ENCODE data around the gene WHRN.
A peak's percentile ranks its signal among the peaks of the same experiment; 100 is the strongest.

The WHRN gene

GRCh38 chr9:114505187-114506081, at the start of gene WHRN:
WHRN (minus strand) TSS chr9:114505473; CDS start chr9:114504801, 672 bp downstream.
- H3K9ac ChIP-seq (ENCODE audit: low read depth, low read length): no peak within 1 kb of the TSS
- H3K36me3 ChIP-seq (ENCODE audit: control insufficient read depth, insufficient read depth, low read length): no peaks in the 10 kb centered on the region
- peaks cover 23% of the 10 kb centered on the region for H3K27me3 ChIP-seq (ENCODE audit: control insufficient read depth, insufficient read depth, low read length)
- peaks cover 20% of the 10 kb centered on the region for H3K4me1 ChIP-seq (ENCODE audit: control insufficient read depth, insufficient read depth, low read length)
- no peaks in the 10 kb centered on the region for H3K9me3 ChIP-seq (ENCODE audit: control insufficient read depth, insufficient read depth, low read length)
- peak within 1 kb of the TSS; percentile 74 for H3K4me3 ChIP-seq (ENCODE audit: low read depth, low read length)

- no peaks in the 10 kb centered on the region for H3K9me3 ChIP-seq (ENCODE audit: control insufficient read depth, insufficient read depth, low read length)
- no peak overlapping the region for H3K4me3 ChIP-seq (ENCODE audit: low read depth, low read length)
- no peak overlapping the region for H3K9ac ChIP-seq (ENCODE audit: low read depth, low read length)
- no peaks in the 10 kb centered on the region for H3K4me1 ChIP-seq (ENCODE audit: control insufficient read depth, insufficient read depth, low read length)
- no peaks in the 10 kb centered on the region for H3K36me3 ChIP-seq (ENCODE audit: control insufficient read depth, insufficient read depth, low read length)
- peaks cover 3% of the 10 kb centered on the region for H3K27me3 ChIP-seq (ENCODE audit: control insufficient read depth, insufficient read depth, low read length)
Measured at GRCh38 chr9:114553202-114553601, 47.9 kb upstream of the WHRN start.

GRCh38 chr9:114552706-114553105, 47.4 kb upstream of the WHRN start:
- Histone ChIP-seq H3K4me1 (ENCODE audit: control insufficient read depth, insufficient read depth, low read length) (no peaks in the 10 kb centered on the region), H3K4me3 (ENCODE audit: low read depth, low read length) (no peak overlapping the region), H3K9ac (ENCODE audit: low read depth, low read length) (no peak overlapping the region), H3K27me3 (ENCODE audit: control insufficient read depth, insufficient read depth, low read length) (peaks cover 3% of the 10 kb centered on the region), H3K36me3 (ENCODE audit: control insufficient read depth, insufficient read depth, low read length) (no peaks in the 10 kb centered on the region), H3K9me3 (ENCODE audit: control insufficient read depth, insufficient read depth, low read length) (no peaks in the 10 kb centered on the region)

GRCh38 chr9:114551750-114552685, 46.7 kb upstream of the WHRN start:
- H3K9ac ChIP-seq (ENCODE audit: low read depth, low read length): no peak overlapping the region
- no peak overlapping the region for H3K4me3 ChIP-seq (ENCODE audit: low read depth, low read length)
- peaks cover 3% of the 10 kb centered on the region for H3K27me3 ChIP-seq (ENCODE audit: control insufficient read depth, insufficient read depth, low read length)
- no peaks in the 10 kb centered on the region for H3K9me3 ChIP-seq (ENCODE audit: control insufficient read depth, insufficient read depth, low read length)
- no peaks in the 10 kb centered on the region for H3K36me3 ChIP-seq (ENCODE audit: control insufficient read depth, insufficient read depth, low read length)
- no peaks in the 10 kb centered on the region for H3K4me1 ChIP-seq (ENCODE audit: control insufficient read depth, insufficient read depth, low read length)

GRCh38 chr9:114549697-114550330, 44.5 kb upstream of the WHRN start:
- no peaks in the 10 kb centered on the region for H3K9me3 ChIP-seq (ENCODE audit: control insufficient read depth, insufficient read depth, low read length)
- H3K27me3 ChIP-seq (ENCODE audit: control insufficient read depth, insufficient read depth, low read length): peaks cover 3% of the 10 kb centered on the region
- H3K4me3 ChIP-seq (ENCODE audit: low read depth, low read length): no peak overlapping the region
- H3K36me3 ChIP-seq (ENCODE audit: control insufficient read depth, insufficient read depth, low read length): no peaks in the 10 kb centered on the region
- no peak overlapping the region for H3K9ac ChIP-seq (ENCODE audit: low read depth, low read length)
- no peaks in the 10 kb centered on the region for H3K4me1 ChIP-seq (ENCODE audit: control insufficient read depth, insufficient read depth, low read length)

GRCh38 chr9:114546851-114547250, 41.6 kb upstream of the WHRN start:
- no peak overlapping the region for H3K9ac ChIP-seq (ENCODE audit: low read depth, low read length)
- no peaks in the 10 kb centered on the region for H3K9me3 ChIP-seq (ENCODE audit: control insufficient read depth, insufficient read depth, low read length)
- no peak overlapping the region for H3K4me3 ChIP-seq (ENCODE audit: low read depth, low read length)
- no peaks in the 10 kb centered on the region for H3K36me3 ChIP-seq (ENCODE audit: control insufficient read depth, insufficient read depth, low read length)
- H3K4me1 ChIP-seq (ENCODE audit: control insufficient read depth, insufficient read depth, low read length): no peaks in the 10 kb centered on the region
- no peaks in the 10 kb centered on the region for H3K27me3 ChIP-seq (ENCODE audit: control insufficient read depth, insufficient read depth, low read length)

- Histone ChIP-seq H3K27me3 (ENCODE audit: control insufficient read depth, insufficient read depth, low read length) (no peaks in the 10 kb centered on the region), H3K9ac (ENCODE audit: low read depth, low read length) (no peak overlapping the region), H3K9me3 (ENCODE audit: control insufficient read depth, insufficient read depth, low read length) (no peaks in the 10 kb centered on the region), H3K4me3 (ENCODE audit: low read depth, low read length) (no peak overlapping the region), H3K36me3 (ENCODE audit: control insufficient read depth, insufficient read depth, low read length) (no peaks in the 10 kb centered on the region), H3K4me1 (ENCODE audit: control insufficient read depth, insufficient read depth, low read length) (no peaks in the 10 kb centered on the region)
Measured at GRCh38 chr9:114545055-114545454, 39.8 kb upstream of the WHRN start.

GRCh38 chr9:114539701-114540380, 34.6 kb upstream of the WHRN start:
- no peak overlapping the region for H3K4me3 ChIP-seq (ENCODE audit: low read depth, low read length)

GRCh38 chr9:114538241-114538640, 33.0 kb upstream of the WHRN start:
- no peaks in the 10 kb centered on the region for H3K36me3 ChIP-seq (ENCODE audit: control insufficient read depth, insufficient read depth, low read length)
- H3K4me1 ChIP-seq (ENCODE audit: control insufficient read depth, insufficient read depth, low read length): no peaks in the 10 kb centered on the region
- no peaks in the 10 kb centered on the region for H3K27me3 ChIP-seq (ENCODE audit: control insufficient read depth, insufficient read depth, low read length)
- no peak overlapping the region for H3K4me3 ChIP-seq (ENCODE audit: low read depth, low read length)
- H3K9ac ChIP-seq (ENCODE audit: low read depth, low read length): no peak overlapping the region
- no peaks in the 10 kb centered on the region for H3K9me3 ChIP-seq (ENCODE audit: control insufficient read depth, insufficient read depth, low read length)

More at GRCh38 chr9:114539701-114540380, 34.6 kb upstream of the WHRN start:
- Histone ChIP-seq H3K9me3 (ENCODE audit: control insufficient read depth, insufficient read depth, low read length) (no peaks in the 10 kb centered on the region), H3K9ac (ENCODE audit: low read depth, low read length) (no peak overlapping the region), H3K27me3 (ENCODE audit: control insufficient read depth, insufficient read depth, low read length) (no peaks in the 10 kb centered on the region), H3K36me3 (ENCODE audit: control insufficient read depth, insufficient read depth, low read length) (no peaks in the 10 kb centered on the region), H3K4me1 (ENCODE audit: control insufficient read depth, insufficient read depth, low read length) (no peaks in the 10 kb centered on the region)

- Histone ChIP-seq H3K4me3 (ENCODE audit: low read depth, low read length) (no peak overlapping the region), H3K9me3 (ENCODE audit: control insufficient read depth, insufficient read depth, low read length) (no peaks in the 10 kb centered on the region), H3K36me3 (ENCODE audit: control insufficient read depth, insufficient read depth, low read length) (no peaks in the 10 kb centered on the region), H3K4me1 (ENCODE audit: control insufficient read depth, insufficient read depth, low read length) (peaks cover 2% of the 10 kb centered on the region), H3K9ac (ENCODE audit: low read depth, low read length) (no peak overlapping the region), H3K27me3 (ENCODE audit: control insufficient read depth, insufficient read depth, low read length) (no peaks in the 10 kb centered on the region)
Measured at GRCh38 chr9:114532561-114533237, 27.4 kb upstream of the WHRN start.

Measured in iPS-15b (cell line).